Astrocyte (in vitro differentiated cells and primary cell): ENCODE results near the gene SLC44A2. TPM values are rescaled to one million over a fixed set of nuclear protein-coding genes. Genes with fewer than 3 reads are reported as not detected.

Experiments used
- DNase-seq: peaks from one replicate; pipeline ENCODE4 v3.0.0-alpha.2; 2010; ENCODE audit warnings: low read depth
- FAIRE-seq: peaks from 2 replicates; lab custom pipeline; 2011; peaks lifted over from hg19 to GRCh38; lab: Jason Lieb, UNC
- H2AFZ ChIP-seq: 2 replicates; pipeline ENCODE4 v1.6.0; 2012; ENCODE audit warnings: low read depth, low read length, inconsistent platforms
- H3K27ac ChIP-seq: 2 replicates; pipeline ENCODE4 v1.5.1; 2011; ENCODE audit warnings: low read depth, low read length, inconsistent platforms
- H3K27me3 ChIP-seq: 2 replicates; pipeline ENCODE4 v1.6.0; 2011; ENCODE audit warnings: low read length, inconsistent platforms; ENCODE audit not compliant: insufficient read depth
- H3K36me3 ChIP-seq: 2 replicates; pipeline ENCODE4 v1.5.1; 2011; ENCODE audit warnings: low read length, inconsistent platforms; ENCODE audit not compliant: insufficient read depth
- H3K4me1 ChIP-seq: 2 replicates; pipeline ENCODE4 v1.5.1; 2011; ENCODE audit warnings: low read length, inconsistent platforms; ENCODE audit not compliant: insufficient read depth
- H3K4me2 ChIP-seq: 2 replicates; pipeline ENCODE4 v1.6.0; 2012; ENCODE audit warnings: low read length, inconsistent platforms
- H3K4me3 ChIP-seq: 2 replicates; pipeline ENCODE4 v1.5.1; 2011; ENCODE audit warnings: low read depth, mild to moderate bottlenecking, low read length, inconsistent platforms; ENCODE audit not compliant: insufficient read depth
- H3K79me2 ChIP-seq: 2 replicates; pipeline ENCODE4 v1.6.0; 2012; ENCODE audit warnings: mild to moderate bottlenecking, low read length, inconsistent platforms; ENCODE audit not compliant: insufficient read depth
- H3K9ac ChIP-seq: 2 replicates; pipeline ENCODE4 v1.6.0; 2012; ENCODE audit warnings: mild to moderate bottlenecking, low read length, inconsistent platforms
- H3K9me3 ChIP-seq: 2 replicates; pipeline ENCODE4 v1.5.1; 2012; ENCODE audit warnings: low read depth, mild to moderate bottlenecking, low read length, inconsistent platforms; ENCODE audit not compliant: insufficient read depth
- H4K20me1 ChIP-seq: 2 replicates; pipeline ENCODE4 v1.6.0; 2012; ENCODE audit warnings: low read length, inconsistent platforms; ENCODE audit not compliant: insufficient read depth
- H3K27ac Mint-ChIP-seq: one replicate; pipeline ENCODE4 v1.8.0; 2021; ENCODE audit warnings: mild to moderate bottlenecking, mixed read lengths; ENCODE audit not compliant: unreplicated experiment
- H3K27me3 Mint-ChIP-seq: one replicate; pipeline ENCODE4 v1.8.0; 2021; ENCODE audit warnings: low read depth, mixed read lengths; ENCODE audit not compliant: unreplicated experiment
- H3K36me3 Mint-ChIP-seq: one replicate; pipeline ENCODE4 v1.8.0; 2021; ENCODE audit warnings: low read depth, mixed read lengths; ENCODE audit not compliant: unreplicated experiment
- H3K4me1 Mint-ChIP-seq: one replicate; pipeline ENCODE4 v1.8.0; 2021; ENCODE audit warnings: low read depth, mixed read lengths; ENCODE audit not compliant: unreplicated experiment
- H3K4me3 Mint-ChIP-seq: one replicate; pipeline ENCODE4 v1.8.0; 2021; ENCODE audit warnings: mild to moderate bottlenecking, moderate library complexity, mixed read lengths; ENCODE audit not compliant: unreplicated experiment
- H3K9me3 Mint-ChIP-seq: one replicate; pipeline ENCODE4 v1.8.0; 2021; ENCODE audit warnings: mild to moderate bottlenecking, mixed read lengths; ENCODE audit not compliant: unreplicated experiment
- CTCF ChIP-seq: IDR thresholded peaks from 2 replicates; pipeline ENCODE4 v1.5.1; 2011; ENCODE audit warnings: low read depth, mild to moderate bottlenecking, inconsistent platforms, low read length, moderate library complexity; ENCODE audit not compliant: insufficient read depth
- EZH2 ChIP-seq: IDR thresholded peaks from 2 replicates; pipeline ENCODE4 v1.6.1; 2012; ENCODE audit warnings: mild to moderate bottlenecking, low read length, inconsistent platforms; ENCODE audit not compliant: insufficient read depth
- total RNA-seq: library from RNA; stranded (reverse); gene quantifications from 2 replicates; pipeline ENCODE4 v1.2.1, GENCODE V29; 2021

SLC44A2 gene
- total RNA-seq, 1 donor from 2014 or later: 91.6 TPM

- peak overlapping the region; percentile 83 for H3K4me2 ChIP-seq
- H3K79me2 ChIP-seq: peaks cover 54% of the 10 kb centered on the region
- peaks cover 37% of the 10 kb centered on the region for H4K20me1 ChIP-seq
- H3K9me3 Mint-ChIP-seq: no peaks in the 10 kb centered on the region
- H3K36me3 ChIP-seq: peaks cover 12% of the 10 kb centered on the region
- peak overlapping the region; percentile 99 for H3K9ac ChIP-seq
- peak overlapping the region; percentile 96 for H3K4me3 ChIP-seq
- H2AFZ ChIP-seq: peak overlapping the region; percentile 82
- no peak for TF ChIP-seq EZH2
- TF ChIP-seq CTCF: no peak
- peaks cover 13% of the 10 kb centered on the region for H3K4me1 Mint-ChIP-seq
- H3K27ac ChIP-seq: peak overlapping the region; percentile 99
- H3K27me3 Mint-ChIP-seq: no peaks in the 10 kb centered on the region
- peaks cover 8% of the 10 kb centered on the region for H3K36me3 Mint-ChIP-seq
- peaks cover 13% of the 10 kb centered on the region for H3K4me1 ChIP-seq
- FAIRE-seq: no peak
- H3K27me3 ChIP-seq: no peaks in the 10 kb centered on the region
- no peak for DNase-seq
- H3K27ac Mint-ChIP-seq: peak overlapping the region; percentile 96
- H3K4me3 Mint-ChIP-seq: peak overlapping the region; percentile 93
- H3K9me3 ChIP-seq: no peaks in the 10 kb centered on the region
These were observed 28.1 kb downstream of the SLC44A2 start for GRCh38 chr19:10653482-10653731.

GRCh38 chr19:10653732-10654609, 28.6 kb downstream of the SLC44A2 start, which contains the start of gene ILF3:
Gene ILF3, plus strand, starts transcription at chr19:10654346. Its CDS starts 16,260 bp downstream, at chr19:10670606.
- peak within 1 kb of the TSS; percentile 93 for H3K4me3 Mint-ChIP-seq
- no peak for TF ChIP-seq CTCF
- peaks cover 60% of the 10 kb centered on the region for H3K79me2 ChIP-seq

More at GRCh38 chr19:10653732-10654609, 28.6 kb downstream of the SLC44A2 start, which contains the start of gene ILF3:
- Mint-ChIP-seq H3K4me1 (peaks cover 13% of the 10 kb centered on the region), H3K36me3 (peaks cover 8% of the 10 kb centered on the region), H3K27me3 (no peaks in the 10 kb centered on the region), H3K27ac (peak within 1 kb of the TSS; percentile 96), H3K9me3 (no peaks in the 10 kb centered on the region)
- peak within 1 kb of the TSS; percentile 96 for H3K4me3 ChIP-seq
- DNase-seq (peak; percentile 100), FAIRE-seq (peak; percentile 75)
- H3K9me3 ChIP-seq: no peaks in the 10 kb centered on the region
- peak within 1 kb of the TSS; percentile 99 for H3K27ac ChIP-seq
- H3K4me2 ChIP-seq: peak within 1 kb of the TSS; percentile 89
- H4K20me1 ChIP-seq: peaks cover 43% of the 10 kb centered on the region
- H2AFZ ChIP-seq: peak within 1 kb of the TSS; percentile 82
- H3K27me3 ChIP-seq: no peaks in the 10 kb centered on the region
- peaks cover 13% of the 10 kb centered on the region for H3K4me1 ChIP-seq
- peaks cover 12% of the 10 kb centered on the region for H3K36me3 ChIP-seq
- peak within 1 kb of the TSS; percentile 99 for H3K9ac ChIP-seq
